Calu3 (cell line): ENCODE data around the gene FLNA. TPM values are rescaled to one million over a fixed set of nuclear protein-coding genes. Genes with fewer than 3 reads are reported as not detected.

ENCODE experiments used
- BruUV-seq: library from RNA; stranded (reverse); fragments of 400-500 nt; replicated peaks from 2 replicates; lab custom pipeline; 2021; lab: Mats Ljungman, UMichigan
- CTCF ChIA-PET: fragments of 300-600 bp; sonication (Branson Sonifier 250); formaldehyde crosslinking; loops from one replicate; lab custom pipeline; 2022; ENCODE audit warnings: antibody characterized with exemption; lab: Charles Lee
- DNase-seq: peaks from one replicate; pipeline ENCODE4 v3.0.0; 2022
- H3K27ac Mint-ChIP-seq: one replicate; pipeline ENCODE4 v1.8.0; 2022; ENCODE audit warnings: mixed read lengths; ENCODE audit not compliant: unreplicated experiment
- H3K27me3 Mint-ChIP-seq: one replicate; pipeline ENCODE4 v1.8.0; 2022; ENCODE audit warnings: mixed read lengths; ENCODE audit not compliant: unreplicated experiment
- H3K36me3 Mint-ChIP-seq: one replicate; pipeline ENCODE4 v1.8.0; 2022; ENCODE audit warnings: mild to moderate bottlenecking, moderate library complexity, mixed read lengths; ENCODE audit not compliant: insufficient read depth, unreplicated experiment
- H3K4me1 Mint-ChIP-seq: one replicate; pipeline ENCODE4 v1.8.0; 2022; ENCODE audit warnings: mild to moderate bottlenecking, low read depth, mixed read lengths; ENCODE audit not compliant: unreplicated experiment
- H3K4me3 Mint-ChIP-seq: one replicate; pipeline ENCODE4 v1.8.0; 2022; ENCODE audit warnings: mild to moderate bottlenecking, low read depth, moderate library complexity, mixed read lengths; ENCODE audit not compliant: unreplicated experiment
- H3K9me3 Mint-ChIP-seq: one replicate; pipeline ENCODE4 v1.8.0; 2022; ENCODE audit warnings: low read depth, mixed read lengths; ENCODE audit not compliant: unreplicated experiment
- CTCF ChIP-seq: fragments of 200-600 bp; IDR thresholded peaks from one replicate; pipeline ENCODE4 v1.8.0; 2022; ENCODE audit warnings: antibody characterized with exemption; ENCODE audit not compliant: unreplicated experiment
- intact Hi-C: fragments of 100-400 bp; cut with micrococcal nuclease; formaldehyde crosslinking; loops from one replicate; pipeline ENCODE4 v1.10.0; 2022; ENCODE audit not compliant: unreplicated experiment
- total RNA-seq: library from RNA; stranded (reverse); gene quantifications from 2 replicates; pipeline ENCODE4 v1.2.3, GENCODE V29; 2022

FLNA gene
- total RNA-seq, 1 experiment from 2014 or later: 1,240 TPM

- H3K36me3 Mint-ChIP-seq: peaks cover 69% of the 10 kb centered on the region
- intact Hi-C loops: no loop called here
- no peaks in the 10 kb centered on the region for H3K27me3 Mint-ChIP-seq
- no peaks in the 10 kb centered on the region for H3K9me3 Mint-ChIP-seq
- TF ChIP-seq CTCF: no peak
- no TSS peak for BruUV-seq
- CTCF ChIA-PET: interaction anchor here (0.8 to 1.7 kb wide), 7 partner anchors 9 to 154 kb away, joined by 5 to 8 read pairs (median 6); partner anchors contain the start of genes ATP6AP1 and DNASE1L1
- H3K4me1 Mint-ChIP-seq: peaks cover 9% of the 10 kb centered on the region
- DNase-seq: peak; percentile 82
- peak overlapping the region; percentile 79 for H3K4me3 Mint-ChIP-seq
- peak overlapping the region; percentile 80 for H3K27ac Mint-ChIP-seq
Observed at GRCh38 chrX:154372612-154373022, 1.8 kb downstream of the FLNA start.

- Mint-ChIP-seq H3K36me3 (peaks cover 77% of the 10 kb centered on the region), H3K4me3 (peak overlapping the region; percentile 79), H3K4me1 (peaks cover 9% of the 10 kb centered on the region), H3K9me3 (no peaks in the 10 kb centered on the region), H3K27ac (peak overlapping the region; percentile 80), H3K27me3 (no peaks in the 10 kb centered on the region)
- intact Hi-C loops: no loop called here
- CTCF ChIA-PET: no interaction called here
- TF ChIP-seq CTCF: no peak
- DNase-seq: no peak
- no TSS peak for BruUV-seq
Observed at GRCh38 chrX:154371789-154372300, 2.6 kb downstream of the FLNA start.

GRCh38 chrX:154371017-154371788 is 3.2 kb downstream of the FLNA start:
- H3K4me3 Mint-ChIP-seq: peak overlapping the region; percentile 79
- intact Hi-C loops: no loop called here
- H3K27ac Mint-ChIP-seq: peak overlapping the region; percentile 66
- BruUV-seq: no TSS peak
- peaks cover 83% of the 10 kb centered on the region for H3K36me3 Mint-ChIP-seq
- peak; percentile 95 for DNase-seq
- no peaks in the 10 kb centered on the region for H3K27me3 Mint-ChIP-seq
- CTCF ChIA-PET: interaction anchor here (0.6 to 0.8 kb wide), 4 partner anchors 27 to 703 kb away, joined by 3 to 11 read pairs (median 4); partner anchors contain the start of gene RPL10
- H3K4me1 Mint-ChIP-seq: peaks cover 9% of the 10 kb centered on the region
- H3K9me3 Mint-ChIP-seq: no peaks in the 10 kb centered on the region
- no peak for TF ChIP-seq CTCF

GRCh38 chrX:154370300-154371016 is 4.0 kb downstream of the FLNA start:
- no peak for TF ChIP-seq CTCF
- Mint-ChIP-seq H3K27ac (peak overlapping the region; percentile 92), H3K4me1 (peaks cover 9% of the 10 kb centered on the region), H3K9me3 (no peaks in the 10 kb centered on the region), H3K36me3 (peaks cover 90% of the 10 kb centered on the region), H3K4me3 (peak overlapping the region; percentile 79), H3K27me3 (no peaks in the 10 kb centered on the region)
- intact Hi-C loops: no loop called here
- no peak for DNase-seq
- BruUV-seq: TSS peak; percentile 47
- CTCF ChIA-PET: interaction anchor here (0.6 to 0.8 kb wide), 4 partner anchors 28 to 703 kb away, joined by 3 to 11 read pairs (median 4); partner anchors contain the start of gene RPL10
